Measurements from ENCODE around the gene ANO2.
"Not testable (repeated sequence)": the region's sequence is repeated elsewhere in the genome, so short reads cannot be mapped to it uniquely, and the experiment has no call there.

The ANO2 gene

GRCh38 chr12:5887819-5888218 is 57.2 kb downstream of the ANO2 start:
- DNase-seq (ENCODE audit: low spot score): not testable (repeated sequence)

DNA sequence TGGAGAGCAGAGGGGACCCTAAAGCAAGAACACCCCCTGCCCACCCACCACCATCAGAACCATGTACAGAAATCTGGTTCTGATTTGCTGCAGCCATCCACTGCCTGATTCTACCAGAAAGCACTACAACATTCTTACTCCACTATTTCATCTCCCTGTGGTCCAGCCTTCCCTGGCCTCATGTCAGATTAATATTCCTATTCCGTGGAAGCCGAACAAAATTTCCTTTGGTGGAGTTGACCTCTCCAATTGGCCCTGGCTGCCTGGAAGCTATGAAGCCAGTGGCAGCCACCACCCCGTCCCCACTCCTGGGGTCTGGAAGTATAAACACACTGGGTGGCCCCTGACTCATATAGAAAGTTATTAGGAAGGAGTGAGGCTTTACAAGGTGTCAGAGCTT is 60.2 kb downstream of the ANO2 start:
- DNase-seq (ENCODE audit: low spot score): no peak

- no peak for DNase-seq (ENCODE audit: low spot score)
Measured at GRCh38 chr12:5884285-5884684, 60.8 kb downstream of the ANO2 start.

GRCh38 chr12:5882511-5883190 is 62.4 kb downstream of the ANO2 start:
- DNase-seq (ENCODE audit: low spot score): no peak

- no peak for DNase-seq (ENCODE audit: low spot score)
Measured at GRCh38 chr12:5881666-5882065, 63.4 kb downstream of the ANO2 start.

GRCh38 chr12:5881101-5881606 is 63.9 kb downstream of the ANO2 start:
- DNase-seq (ENCODE audit: low spot score): no peak

DNA sequence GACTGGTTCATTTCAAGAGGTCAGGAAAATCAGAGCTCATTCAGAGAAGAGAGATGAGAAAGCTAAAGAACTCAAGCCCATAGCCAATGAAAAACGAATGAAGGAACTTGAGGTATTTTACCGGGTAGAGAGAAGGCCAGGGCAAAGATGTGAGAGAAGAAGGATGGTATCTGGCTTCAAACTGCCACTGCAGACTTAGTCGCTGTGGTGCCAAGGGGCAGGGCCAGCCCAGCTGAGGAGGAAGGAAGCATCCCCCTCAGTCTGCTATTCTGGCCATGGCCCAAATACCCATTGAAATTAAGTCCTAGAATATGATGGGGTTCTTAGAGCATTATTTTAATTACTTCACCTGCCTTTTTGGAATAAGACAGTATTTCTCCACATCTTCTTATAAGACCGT is 69.2 kb downstream of the ANO2 start:
- DNase-seq (ENCODE audit: low spot score): no peak

- no peak for DNase-seq (ENCODE audit: low spot score)
Measured at GRCh38 chr12:5874514-5874913, 70.5 kb downstream of the ANO2 start.

DNA sequence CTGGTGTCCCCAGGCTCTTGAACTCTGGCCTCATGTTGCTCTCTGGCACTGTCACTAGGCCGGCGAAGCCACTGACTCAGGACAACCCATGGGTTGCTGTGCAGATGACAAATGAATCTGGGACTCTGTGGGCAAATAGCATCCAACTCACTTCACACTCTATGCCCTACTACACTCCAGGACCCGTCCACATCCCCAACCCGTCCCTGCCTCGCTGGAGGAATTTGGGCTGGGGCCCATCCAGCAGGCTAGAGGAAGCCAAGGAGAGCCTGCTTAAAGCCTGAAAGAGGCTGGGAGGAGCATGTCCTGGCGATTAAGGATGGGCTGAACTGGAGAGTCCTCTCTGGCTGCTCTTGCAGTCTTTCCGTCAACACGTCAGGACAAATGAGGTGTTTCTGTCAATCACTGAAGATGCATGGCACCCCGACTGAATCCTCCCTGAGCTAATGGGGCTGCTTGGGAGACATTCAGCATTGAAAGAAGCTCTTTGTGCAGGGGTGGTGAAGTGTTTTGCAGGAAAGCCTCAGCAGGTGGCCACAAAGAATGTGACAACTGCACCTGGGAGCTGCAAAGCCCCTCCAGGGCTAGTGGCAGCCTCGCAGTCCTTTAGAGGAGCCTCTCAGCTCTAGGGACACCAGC is 71.7 kb downstream of the ANO2 start:
- DNase-seq (ENCODE audit: low spot score): no peak

DNA sequence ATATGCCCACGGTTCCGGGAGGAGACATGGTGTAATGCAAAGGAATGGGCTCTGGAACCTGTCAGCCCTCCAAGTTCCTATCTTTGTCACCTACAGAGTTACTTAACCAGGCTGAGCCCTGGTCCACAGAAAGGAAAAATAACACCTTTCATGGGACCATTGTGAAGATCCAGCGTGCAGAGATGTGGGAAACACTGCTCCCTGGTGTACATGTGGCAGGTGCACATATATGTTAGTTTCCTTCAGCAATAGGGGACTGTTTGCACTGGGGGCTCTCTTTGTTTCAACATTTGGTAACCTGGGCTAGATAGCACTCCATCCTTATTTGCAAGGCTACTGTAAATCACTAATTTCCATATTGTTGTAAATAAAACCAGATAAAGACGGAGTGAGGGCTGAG is 72.3 kb downstream of the ANO2 start:
- no peak for DNase-seq (ENCODE audit: low spot score)

DNA sequence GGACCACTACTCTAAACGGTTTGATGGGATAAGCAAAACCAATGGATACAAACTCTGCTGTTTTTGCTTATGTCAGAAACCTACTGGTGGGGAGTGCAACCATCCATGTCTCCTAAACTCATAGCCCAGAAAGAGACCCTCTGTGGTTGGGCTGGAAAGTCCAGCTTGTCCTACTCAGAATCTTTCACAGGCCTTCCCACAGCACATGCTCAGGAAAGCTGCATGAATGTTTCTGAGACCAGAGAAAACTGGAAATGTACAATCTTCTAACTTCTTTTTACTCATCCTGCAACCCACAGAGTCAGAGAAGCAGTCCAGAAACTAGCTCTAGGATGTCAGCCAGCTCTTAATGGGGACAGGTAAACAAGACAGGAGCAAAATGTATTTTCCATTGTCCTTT is 73.3 kb downstream of the ANO2 start:
- DNase-seq (ENCODE audit: low spot score): no peak

- DNase-seq (ENCODE audit: low spot score): no peak
Measured at GRCh38 chr12:5870183-5870582, 74.9 kb downstream of the ANO2 start.

- DNase-seq (ENCODE audit: low spot score): no peak
Measured at GRCh38 chr12:5868625-5869295, 76.3 kb downstream of the ANO2 start.

DNA sequence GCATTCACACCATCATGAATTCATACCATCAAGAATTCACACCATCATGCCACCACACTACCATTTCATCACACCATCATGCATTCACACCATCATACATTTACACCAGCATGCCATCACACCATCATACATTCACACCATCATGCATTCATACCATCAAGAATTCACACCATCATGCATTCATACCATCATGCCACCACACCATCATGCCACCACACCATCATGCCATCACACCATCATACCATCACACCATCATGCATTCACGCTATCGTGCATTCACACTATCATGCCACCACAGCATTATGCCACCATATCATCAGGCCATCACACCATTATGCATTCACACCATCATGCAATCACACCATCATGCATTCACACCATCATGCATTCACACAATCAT is 79.7 kb downstream of the ANO2 start:
- DNase-seq (ENCODE audit: low spot score): no peak

DNA sequence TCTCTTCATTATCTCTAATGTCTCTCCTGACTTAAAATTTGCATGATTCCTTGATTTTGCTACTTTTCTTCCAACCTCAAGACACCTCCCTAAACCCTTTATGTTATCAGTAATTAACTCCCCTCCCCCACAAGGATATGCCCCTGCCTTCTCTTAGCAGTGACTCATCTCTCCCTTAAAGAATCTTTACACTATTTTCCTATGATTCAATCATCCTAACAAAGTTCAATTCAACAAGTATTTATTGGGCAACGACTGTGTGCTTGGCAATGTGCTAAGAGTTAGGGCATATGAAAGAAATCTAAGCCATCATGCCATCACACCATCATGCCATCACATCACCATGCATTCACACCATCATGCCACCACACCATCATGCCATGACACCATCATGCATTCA is 80.1 kb downstream of the ANO2 start:
- no peak for DNase-seq (ENCODE audit: low spot score)

GRCh38 chr12:5864301-5864700 is 80.8 kb downstream of the ANO2 start:
- no peak for DNase-seq (ENCODE audit: low spot score)

DNA sequence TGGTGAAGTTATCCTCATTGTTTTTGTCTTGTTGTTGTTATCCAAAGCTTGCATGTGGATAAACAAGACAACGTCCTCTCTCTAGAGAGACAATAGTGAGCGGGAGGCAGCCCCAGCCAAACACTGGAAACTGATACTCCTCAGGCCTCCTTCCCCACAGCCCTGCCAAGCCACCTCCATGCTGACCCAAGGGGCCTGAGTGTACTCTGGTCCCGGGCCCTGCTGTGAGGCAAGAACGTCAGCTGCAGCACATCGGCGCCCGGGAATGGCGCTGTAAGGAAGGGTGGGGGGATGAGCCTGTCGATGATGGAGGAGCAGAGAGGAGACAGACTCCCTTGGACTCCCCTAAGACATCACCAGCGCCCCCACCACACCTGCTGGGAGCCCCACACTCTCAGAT is 83.6 kb downstream of the ANO2 start:
- no peak for DNase-seq (ENCODE audit: low spot score)

DNA sequence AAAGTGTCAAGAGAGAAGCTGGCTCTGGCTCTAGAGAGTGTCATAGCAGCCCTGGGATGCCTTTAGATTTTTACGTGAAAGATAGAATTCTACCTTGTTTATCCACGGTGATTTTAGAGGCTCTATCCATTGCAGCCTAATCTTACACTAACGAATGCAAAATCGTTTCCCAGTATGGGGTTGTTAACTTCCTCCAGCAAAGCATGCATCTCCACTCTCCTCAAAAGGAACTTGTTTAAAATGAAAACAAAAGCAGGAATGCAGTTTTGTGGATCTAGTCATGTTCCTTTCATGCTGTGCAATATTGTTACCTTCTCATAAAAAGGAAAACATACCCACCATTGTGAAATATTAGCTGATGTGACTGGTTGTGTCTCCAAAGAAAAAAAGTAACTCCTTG is 88.4 kb downstream of the ANO2 start:
- no peak for DNase-seq (ENCODE audit: low spot score)

- no peak for DNase-seq (ENCODE audit: low spot score)
Measured at GRCh38 chr12:5846950-5847349, 98.1 kb downstream of the ANO2 start.

GRCh38 chr12:5840944-5841343 is 104.1 kb downstream of the ANO2 start:
- DNase-seq (ENCODE audit: low spot score): no peak

DNA sequence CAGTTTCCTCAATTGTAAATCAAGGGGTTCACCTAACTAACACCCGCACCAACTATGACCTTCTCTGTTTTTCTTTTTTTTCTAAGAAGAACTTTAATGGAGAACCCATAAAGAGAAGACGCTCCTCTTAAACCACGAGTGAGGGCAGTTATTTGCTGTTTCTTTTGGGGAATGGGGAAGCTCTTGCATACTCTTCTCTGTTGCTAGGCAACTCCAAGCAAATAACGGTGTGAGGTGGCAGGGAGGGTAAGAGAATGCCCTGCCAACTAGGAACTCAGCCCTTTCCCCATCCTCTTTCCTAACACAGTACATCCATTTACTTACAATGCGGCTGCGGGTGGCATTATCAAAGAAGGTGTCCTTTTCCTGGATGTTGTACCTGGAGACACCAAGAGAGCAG is 114.9 kb downstream of the ANO2 start:
- peak; percentile 31 for DNase-seq (ENCODE audit: low spot score)

DNA sequence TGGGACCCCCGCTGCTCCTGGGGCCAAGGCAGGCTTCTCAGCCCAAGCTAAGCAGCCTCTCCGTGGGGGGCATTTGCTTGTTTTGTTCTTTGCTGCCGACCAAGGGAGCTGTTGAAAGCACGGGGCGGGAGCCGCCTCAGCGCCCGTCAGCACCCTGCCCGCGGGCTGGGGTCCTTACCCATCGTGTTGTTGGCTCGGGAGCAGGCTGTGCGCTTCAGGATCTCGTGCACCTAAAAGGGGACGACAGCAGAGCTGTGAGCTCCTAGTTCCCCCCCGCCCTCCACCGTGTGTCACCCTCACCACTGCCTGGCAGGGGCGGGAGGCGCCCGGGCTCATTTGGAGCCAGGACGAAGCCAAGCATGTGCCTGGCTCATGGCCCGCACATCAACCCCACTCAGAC is 117.5 kb downstream of the ANO2 start:
- peak; percentile 54 for DNase-seq (ENCODE audit: low spot score)

GRCh38 chr12:5825761-5826160 is 119.3 kb downstream of the ANO2 start:
- DNase-seq (ENCODE audit: low spot score): not testable (repeated sequence)
